ENCODE data around the gene GAL3ST2.
"Not testable (repeated sequence)": the region's sequence is repeated elsewhere in the genome, so short reads cannot be mapped to it uniquely, and the experiment has no call there.

Gene GAL3ST2

DNA sequence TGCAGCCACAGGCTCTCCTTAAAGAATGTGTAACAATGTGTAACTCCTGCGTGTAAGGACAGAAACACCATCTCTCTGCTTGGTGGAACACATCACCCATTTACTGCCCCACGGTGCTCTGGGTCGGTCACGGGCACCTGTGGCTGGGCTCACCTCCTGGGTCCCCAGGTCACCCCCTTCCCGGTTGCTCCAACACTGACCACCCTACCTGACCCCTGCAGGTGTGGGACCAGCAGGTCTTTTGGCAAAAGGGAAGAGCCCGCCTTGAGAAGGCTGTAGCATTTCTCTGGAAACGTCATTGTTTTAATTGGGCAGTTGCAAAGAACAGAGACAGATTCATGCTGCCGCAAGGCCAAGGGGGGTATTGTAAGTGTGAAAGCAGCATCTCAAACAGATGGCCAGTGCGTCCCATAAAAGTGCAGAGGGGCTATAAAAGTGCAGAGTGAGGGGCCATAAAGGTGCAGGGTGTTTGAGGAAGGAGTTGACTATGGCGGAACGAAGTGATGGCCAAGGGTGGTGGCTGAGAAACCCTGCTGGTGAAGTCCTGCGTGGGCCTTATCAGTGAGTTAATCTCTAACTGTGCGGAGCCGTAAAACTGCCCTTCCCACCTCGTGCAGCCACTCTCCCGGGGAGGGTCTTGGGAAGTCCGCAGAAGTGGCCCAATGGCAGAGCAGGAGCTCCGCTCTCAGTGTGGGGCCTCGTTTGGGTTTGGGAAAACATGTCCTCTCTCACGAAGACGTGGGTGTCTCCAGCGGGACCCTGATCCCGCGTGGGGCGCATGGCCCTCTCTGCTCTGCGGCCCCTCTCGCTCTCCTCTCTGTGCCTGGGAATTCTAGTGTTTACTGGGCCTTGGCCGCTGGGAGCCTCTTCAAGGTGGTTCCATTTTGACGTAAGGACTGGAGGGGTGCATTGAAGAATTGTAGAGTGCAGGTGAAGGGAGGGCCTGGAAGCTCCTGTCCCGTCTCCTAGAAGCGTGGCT is 18.7 kb downstream of the GAL3ST2 start:
- DNase-seq, result no peak

DNA sequence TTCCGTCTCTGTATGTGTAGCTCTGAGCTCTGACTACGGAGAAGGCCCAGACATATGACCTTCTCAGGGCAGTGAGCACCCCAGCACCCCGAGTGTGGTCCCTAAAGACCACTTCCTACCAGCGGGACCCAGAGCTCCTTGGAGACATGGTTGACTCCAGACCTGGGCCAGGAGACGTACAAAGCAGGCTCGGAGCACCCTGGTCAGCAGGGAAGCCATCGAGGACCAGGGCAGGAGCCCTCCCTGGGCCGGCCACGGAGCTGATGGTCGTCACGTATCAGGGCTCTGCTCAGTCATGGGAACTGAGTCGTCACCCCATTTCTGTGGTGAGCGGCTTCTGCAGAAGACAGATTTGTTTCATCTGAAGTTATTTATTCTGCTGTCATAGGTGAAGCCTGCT is 19.6 kb downstream of the GAL3ST2 start:
- DNase-seq, result no peak

DNA sequence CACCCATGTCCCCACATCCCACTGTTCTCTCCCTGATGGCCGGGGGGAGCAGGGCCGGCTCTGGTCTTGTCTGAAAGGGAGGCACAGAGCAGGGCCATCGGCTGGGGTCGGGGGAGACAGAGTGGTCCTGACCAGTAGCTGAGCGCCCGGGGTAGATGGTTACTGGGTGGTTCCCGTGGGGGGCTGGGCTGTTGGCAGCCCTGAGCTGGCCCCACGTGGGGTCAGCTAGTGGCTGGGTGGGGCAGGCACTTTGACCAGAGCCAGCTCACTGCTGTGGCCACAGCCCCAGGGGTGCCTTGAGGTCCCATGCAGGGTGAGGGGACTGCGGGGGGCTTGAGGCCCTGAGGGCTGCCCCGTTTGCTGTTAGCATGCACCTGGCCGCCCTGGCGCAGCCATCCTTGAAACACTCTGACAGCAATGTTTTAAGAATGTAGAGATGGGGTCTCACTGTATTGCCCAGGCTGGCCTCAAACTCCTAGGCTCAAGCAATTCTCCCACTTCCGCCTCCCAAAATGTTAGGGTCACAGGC is 20.1 kb downstream of the GAL3ST2 start:
- DNase-seq, result no peak

- peak; percentile 9 for DNase-seq
Measured at GRCh38 chr2:241797441-241798080, 20.9 kb downstream of the GAL3ST2 start.

DNA sequence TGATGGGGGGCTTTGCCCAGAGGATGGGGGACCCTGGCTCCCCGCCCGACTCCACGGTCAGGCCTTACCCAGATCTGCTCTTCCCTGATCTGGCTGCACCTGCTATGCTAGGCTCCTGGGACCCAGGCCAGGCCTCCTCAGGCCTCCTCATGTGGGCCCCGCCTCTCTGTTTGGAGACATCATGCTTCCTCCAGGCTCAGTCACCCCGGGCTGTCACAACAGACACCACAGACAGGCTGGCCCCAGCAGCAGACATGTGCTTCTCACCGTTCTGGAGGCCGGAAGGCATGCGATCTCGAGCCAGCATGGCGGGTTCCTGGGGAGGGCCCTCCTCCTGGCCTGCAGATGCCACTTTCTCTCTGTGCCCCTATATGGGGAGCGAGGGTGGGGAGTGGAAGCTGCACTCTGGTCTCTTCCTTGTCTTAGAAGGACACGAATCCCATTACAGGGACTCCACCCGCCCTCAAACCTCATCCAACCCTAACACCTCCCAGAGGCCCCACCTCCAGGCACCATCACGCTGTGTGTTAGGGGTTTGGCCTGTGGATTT is 21.5 kb downstream of the GAL3ST2 start:
- DNase-seq, result no peak

GRCh38 chr2:241798631-241799521 is 22.3 kb downstream of the GAL3ST2 start:
- DNase-seq, result no peak

GRCh38 chr2:241799522-241800197 is 23.0 kb downstream of the GAL3ST2 start:
- DNase-seq, result no peak

GRCh38 chr2:241800198-241800903 is 23.7 kb downstream of the GAL3ST2 start:
- not testable (repeated sequence) for DNase-seq

DNA sequence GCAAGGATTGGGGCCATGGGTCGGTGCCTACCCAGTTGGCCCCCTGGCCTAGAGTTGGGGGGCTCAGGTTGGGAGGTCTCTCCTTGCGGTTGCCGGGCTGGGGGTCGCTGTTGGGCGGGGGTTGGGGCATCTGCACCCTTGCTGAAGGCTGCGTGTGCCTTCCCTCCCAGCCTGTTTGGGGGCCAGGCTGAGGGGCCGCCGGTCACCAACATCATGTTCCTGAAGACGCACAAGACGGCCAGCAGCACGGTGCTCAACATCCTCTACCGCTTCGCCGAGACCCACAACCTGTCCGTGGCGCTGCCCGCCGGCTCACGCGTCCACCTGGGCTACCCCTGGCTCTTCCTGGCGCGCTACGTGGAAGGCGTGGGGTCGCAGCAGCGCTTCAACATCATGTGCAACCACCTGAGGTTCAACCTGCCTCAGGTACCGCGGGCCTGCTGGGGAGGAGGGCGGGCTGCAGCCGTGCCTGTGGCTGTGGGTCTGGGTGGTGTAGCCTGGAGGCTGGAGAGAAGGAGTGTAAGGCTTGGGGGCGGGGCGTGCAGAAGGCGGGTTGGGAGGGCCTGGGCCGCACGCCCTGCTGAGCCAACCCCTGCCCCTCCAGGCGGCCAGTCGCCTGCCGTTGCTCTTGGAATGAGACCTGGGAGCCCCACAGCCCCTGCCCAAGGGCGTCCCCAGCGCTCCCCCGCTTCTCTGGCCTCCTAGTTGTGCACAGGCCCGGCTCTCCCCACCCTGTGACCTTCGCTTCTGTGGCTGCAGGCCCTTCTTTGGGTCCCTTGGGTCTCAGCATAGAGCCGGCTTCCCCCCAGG is 25.2 kb downstream of the GAL3ST2 start:
- no peak for DNase-seq

DNA sequence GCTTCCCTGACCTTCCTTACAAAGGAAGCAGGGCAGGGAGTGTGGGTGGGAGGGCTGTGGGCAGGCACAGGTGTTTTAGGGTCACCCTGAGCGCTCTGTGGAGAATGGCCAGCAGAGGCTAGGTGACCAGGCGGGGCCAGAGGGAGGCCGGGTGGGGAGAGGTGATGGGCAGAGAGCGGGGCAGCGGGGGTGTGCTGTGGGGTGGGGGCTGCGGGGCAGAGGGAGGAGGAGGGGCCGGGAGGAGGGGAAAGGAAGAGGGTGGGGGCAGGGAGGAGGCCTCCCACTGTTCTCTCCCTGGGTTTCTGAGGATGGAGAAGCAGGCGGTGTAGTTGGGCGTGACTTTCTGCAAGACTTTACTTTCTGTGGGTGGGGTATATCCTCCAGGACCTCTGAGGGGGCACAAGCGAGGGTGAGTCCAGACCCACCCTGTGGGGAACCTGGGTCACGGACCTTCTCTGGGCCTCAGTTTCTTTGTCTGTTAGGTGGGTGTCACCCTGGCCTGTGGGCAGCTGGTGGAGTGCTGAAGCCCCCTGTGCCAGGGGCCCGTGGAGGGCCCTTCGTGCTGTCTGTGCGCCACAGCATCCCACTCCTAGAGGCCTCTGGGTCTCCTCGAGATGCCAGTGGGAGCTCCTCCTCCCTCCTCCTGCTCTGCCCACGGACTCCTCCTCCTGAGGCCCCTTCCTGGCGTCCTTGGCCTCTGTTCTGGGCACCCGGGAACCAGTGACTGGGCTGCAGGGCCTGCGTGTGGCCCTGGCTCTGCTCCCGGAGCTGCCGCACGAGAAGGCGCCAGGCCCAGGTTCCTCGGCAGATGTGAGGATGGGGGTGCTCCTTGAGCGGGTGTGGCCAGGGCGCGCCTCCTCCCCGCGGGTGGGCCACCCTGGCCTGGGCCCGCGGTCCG is 26.0 kb downstream of the GAL3ST2 start:
- no peak for DNase-seq

GRCh38 chr2:241803387-241804325 is 27.0 kb downstream of the GAL3ST2 start:
- peak; percentile 44 for DNase-seq

DNA sequence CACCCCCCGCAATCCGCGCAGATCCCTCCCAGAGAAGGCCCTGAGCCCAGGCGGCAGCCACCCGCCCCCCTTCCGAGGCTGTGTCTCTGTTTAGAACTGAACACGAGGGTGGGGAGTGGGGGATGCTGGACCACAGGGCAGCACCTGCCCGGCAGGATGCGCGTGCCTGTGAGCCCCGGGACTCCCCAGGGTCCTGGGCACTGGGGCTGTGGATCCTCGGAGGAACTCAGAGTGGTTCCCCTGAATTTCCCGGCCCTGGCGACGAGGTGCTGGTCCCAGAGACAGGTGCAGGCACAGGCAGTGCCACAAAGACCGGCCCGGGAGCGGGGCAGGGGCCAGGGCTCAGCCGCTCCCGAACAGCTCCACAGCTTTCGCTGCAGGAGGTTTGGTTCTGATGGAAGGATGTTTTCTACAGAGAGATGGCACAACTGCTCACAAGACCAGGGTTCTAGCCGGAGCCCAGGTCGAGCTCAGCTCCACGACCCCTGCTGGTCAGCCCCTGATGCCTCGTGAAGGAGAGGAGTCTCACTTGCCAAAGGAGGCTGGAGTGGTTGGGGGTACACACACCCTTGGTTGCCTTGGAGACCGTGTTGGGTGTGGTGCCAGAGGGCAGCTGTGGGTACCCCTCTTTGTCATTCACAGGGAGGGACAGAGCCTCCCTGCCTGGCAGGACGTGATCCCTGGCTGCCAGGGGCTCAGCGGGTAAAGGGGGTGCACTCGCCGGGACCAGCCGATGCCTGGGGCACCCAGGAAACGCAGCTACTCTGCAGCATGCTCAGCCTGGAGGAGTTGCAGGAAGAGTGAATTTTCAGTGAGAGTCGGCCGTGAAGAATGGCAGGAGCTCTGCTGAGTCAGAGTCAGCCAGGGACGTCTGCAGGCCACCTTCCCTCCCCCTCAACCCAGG is 28.0 kb downstream of the GAL3ST2 start:
- no peak for DNase-seq

DNA sequence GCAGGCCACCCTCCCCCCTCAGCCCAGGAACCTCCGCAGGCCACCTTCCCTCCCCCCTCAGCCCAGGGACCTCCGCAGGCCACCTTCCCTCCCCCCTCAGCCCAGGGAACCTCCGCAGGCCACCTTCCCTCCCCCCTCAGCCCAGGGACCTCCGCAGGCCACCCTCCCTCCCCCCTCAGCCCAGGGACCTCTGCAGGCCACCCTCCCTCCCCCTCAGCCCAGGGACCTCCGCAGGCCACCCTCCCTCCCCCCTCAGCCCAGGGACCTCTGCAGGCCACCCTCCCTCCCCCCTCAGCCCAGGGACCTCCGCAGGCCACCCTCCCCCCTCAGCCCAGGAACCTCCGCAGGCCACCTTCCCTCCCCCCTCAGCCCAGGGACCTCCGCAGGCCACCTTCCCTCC is 29.6 kb downstream of the GAL3ST2 start:
- not testable (repeated sequence) for DNase-seq

- no peak for DNase-seq
Measured at GRCh38 chr2:241808051-241808720, 31.6 kb downstream of the GAL3ST2 start.

GRCh38 chr2:241808721-241809382 is 32.2 kb downstream of the GAL3ST2 start, which contains the start of gene NEU4:
NEU4 (plus strand) TSS chr2:241809193; CDS start chr2:241814485, 5,292 bp downstream.
- peak; percentile 4 for DNase-seq

All from midbrain (tissue), 1 donor.